ENCODE measurements around the gene GLCCI1. TPM values are rescaled to one million over a fixed set of nuclear protein-coding genes. Genes with fewer than 3 reads are reported as not detected.

GLCCI1 gene
- polyA plus RNA-seq, 2 donors: 1.4 to 2.2 TPM

DNA sequence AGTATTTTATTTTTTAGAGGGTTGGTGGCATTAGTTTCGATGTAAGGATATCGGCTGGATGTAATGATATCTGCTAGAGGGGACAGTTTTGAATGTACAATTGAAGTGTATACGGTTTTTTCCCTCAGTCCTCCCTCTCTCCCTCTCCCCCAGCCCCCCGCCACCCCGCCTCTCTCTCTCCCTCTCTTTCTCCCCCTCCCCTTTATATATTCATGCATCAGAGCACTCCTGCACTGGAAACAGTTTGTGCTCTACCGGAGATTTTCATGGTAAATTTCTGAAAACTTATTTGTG lies 1.6 kb downstream of the GLCCI1 start:
- H3K27me3 ChIP-seq (ENCODE audit: control insufficient read depth in 1 of 2, insufficient read depth in 2 of 2, low read length in 2 of 2): no peaks in the 10 kb centered on the region
- peak overlapping the region; percentile 82 to 95 for H3K4me3 ChIP-seq (ENCODE audit: low read depth in 1 of 2, low read length in 2 of 2)
- peak overlapping the region in 1 of 2 donors; percentile 98 for H3K27ac ChIP-seq (ENCODE audit: low read depth in 2 of 2, low read length in 1 of 2)
- H3K36me3 ChIP-seq (ENCODE audit: control insufficient read depth in 2 of 2, insufficient read depth in 2 of 2, low read length in 1 of 2): no peaks in the 10 kb centered on the region
- H3K9me3 ChIP-seq (ENCODE audit: control insufficient read depth in 2 of 2, insufficient read depth in 1 of 2, low read depth in 1 of 2, low read length in 1 of 2): no peaks in the 10 kb centered on the region
- no peaks in the 10 kb centered on the region for H3K4me1 ChIP-seq (ENCODE audit: control insufficient read depth in 2 of 2, insufficient read depth in 2 of 2, low read length in 1 of 2)
- WGBS, 2 donors: 2 to 3% methylated on average over 6 of the region's 6 CpGs

DNA sequence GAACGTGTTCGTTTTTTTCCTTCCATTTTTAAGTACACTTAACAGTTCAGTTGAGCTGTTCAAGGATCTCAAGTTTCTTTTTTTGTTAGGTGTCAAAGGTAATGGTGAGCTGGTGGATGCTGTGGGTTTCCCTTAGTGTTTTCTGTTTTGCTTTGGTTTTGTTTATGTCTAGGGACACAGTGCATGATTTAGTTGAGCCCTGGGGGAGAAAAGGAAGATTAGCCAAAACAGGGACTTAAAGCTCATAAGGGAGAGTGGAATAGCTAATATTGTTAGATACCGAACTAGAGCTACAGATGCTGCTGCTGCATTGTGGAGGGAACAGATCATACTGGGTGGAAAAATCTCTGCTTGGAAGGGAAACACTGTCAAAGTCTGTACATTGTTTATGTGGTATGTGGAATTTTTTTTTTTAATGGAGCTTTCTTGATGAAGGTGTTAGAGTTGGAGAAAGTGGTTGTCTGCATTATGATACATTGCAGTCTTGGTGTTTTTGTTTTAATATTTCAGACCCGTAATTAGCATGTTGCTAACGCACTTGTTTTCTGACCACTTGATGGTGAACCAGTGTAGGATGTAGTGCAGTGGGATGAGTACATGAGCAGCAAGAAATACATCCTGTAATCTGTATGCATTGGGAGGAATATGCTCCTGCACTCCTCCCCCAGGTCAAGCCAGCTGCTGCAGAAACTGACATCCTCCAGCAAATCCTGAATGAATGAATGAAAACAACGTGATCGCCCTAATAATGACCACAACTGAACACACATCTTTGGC lies 2.1 kb downstream of the GLCCI1 start:
- Histone ChIP-seq H3K36me3 (ENCODE audit: control insufficient read depth in 2 of 2, insufficient read depth in 2 of 2, low read length in 1 of 2) (no peaks in the 10 kb centered on the region), H3K4me3 (ENCODE audit: low read depth in 1 of 2, low read length in 2 of 2) (peak overlapping the region in 1 of 2 donors; percentile 82), H3K27me3 (ENCODE audit: control insufficient read depth in 1 of 2, insufficient read depth in 2 of 2, low read length in 2 of 2) (no peaks in the 10 kb centered on the region), H3K9me3 (ENCODE audit: control insufficient read depth in 2 of 2, insufficient read depth in 1 of 2, low read depth in 1 of 2, low read length in 1 of 2) (no peaks in the 10 kb centered on the region), H3K4me1 (ENCODE audit: control insufficient read depth in 2 of 2, insufficient read depth in 2 of 2, low read length in 1 of 2) (no peaks in the 10 kb centered on the region), H3K27ac (ENCODE audit: low read depth in 2 of 2, low read length in 1 of 2) (no peak overlapping the region)
- WGBS, 2 donors: 16 to 19% methylated on average over 7 of the region's 7 CpGs

DNA sequence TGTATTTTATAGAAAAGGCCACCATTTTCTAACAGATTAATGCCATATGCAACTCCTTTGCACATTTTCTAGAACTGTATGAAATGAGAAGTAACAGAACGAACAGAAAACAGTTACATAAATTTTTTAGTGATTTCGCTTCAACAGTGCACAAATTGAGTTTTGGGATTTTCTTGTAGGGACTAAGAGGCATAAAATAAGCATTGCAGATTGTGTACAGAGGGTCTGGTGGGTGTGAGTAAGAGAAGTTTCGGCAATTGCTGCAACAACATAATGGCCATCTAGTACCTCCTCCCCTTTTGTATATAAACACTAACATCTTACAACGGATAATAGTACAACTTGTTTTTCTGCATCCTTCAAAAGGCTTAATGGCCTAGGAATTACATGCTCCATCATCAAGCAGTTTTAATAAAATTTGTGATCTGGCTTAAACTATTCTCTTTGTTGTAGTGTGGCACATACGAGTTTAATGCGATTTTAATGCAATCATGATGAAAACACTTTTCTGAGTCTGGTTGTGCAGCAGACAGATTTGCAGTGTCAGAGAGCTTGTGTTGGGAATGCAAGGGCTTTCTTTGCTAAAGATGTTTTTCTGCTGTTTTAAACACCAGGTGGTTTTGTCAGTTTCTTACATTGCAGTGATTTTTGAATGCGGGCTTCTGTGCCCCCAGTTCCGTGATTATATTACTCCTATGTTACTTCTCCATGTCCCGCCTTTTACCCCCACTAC lies 2.9 kb downstream of the GLCCI1 start:
- H3K4me3 ChIP-seq (ENCODE audit: low read depth in 1 of 2, low read length in 2 of 2): peak overlapping the region in 1 of 2 donors; percentile 15
- H3K4me1 ChIP-seq (ENCODE audit: control insufficient read depth in 2 of 2, insufficient read depth in 2 of 2, low read length in 1 of 2): no peaks in the 10 kb centered on the region
- H3K9me3 ChIP-seq (ENCODE audit: control insufficient read depth in 2 of 2, insufficient read depth in 1 of 2, low read depth in 1 of 2, low read length in 1 of 2): no peaks in the 10 kb centered on the region
- H3K36me3 ChIP-seq (ENCODE audit: control insufficient read depth in 2 of 2, insufficient read depth in 2 of 2, low read length in 1 of 2): no peaks in the 10 kb centered on the region
- no peak overlapping the region for H3K27ac ChIP-seq (ENCODE audit: low read depth in 2 of 2, low read length in 1 of 2)
- 81 to 84% methylated on average over 9 of the region's 9 CpGs for WGBS, 2 donors
- no peaks in the 10 kb centered on the region for H3K27me3 ChIP-seq (ENCODE audit: control insufficient read depth in 1 of 2, insufficient read depth in 2 of 2, low read length in 2 of 2)

DNA sequence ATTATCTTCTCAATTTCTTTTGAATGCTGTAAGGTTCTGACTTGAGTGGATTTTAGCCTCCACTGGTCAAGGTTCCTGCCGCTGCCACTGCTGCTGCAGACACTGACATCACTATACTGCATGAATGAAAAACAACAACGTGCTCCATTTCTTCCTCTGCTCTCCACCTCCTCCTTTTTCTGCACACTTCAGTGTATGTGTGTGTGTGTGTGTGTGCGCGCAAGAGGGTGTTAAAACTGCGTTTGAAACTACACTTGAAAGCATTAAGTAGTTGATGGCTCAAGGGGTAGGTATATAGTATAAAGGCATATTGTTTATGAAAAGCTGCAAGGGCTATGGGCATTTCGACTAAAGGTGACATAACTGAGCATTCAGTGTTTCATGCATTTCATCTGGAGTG lies 3.5 kb downstream of the GLCCI1 start:
- Histone ChIP-seq H3K9me3 (ENCODE audit: control insufficient read depth in 2 of 2, insufficient read depth in 1 of 2, low read depth in 1 of 2, low read length in 1 of 2) (no peaks in the 10 kb centered on the region), H3K27ac (ENCODE audit: low read depth in 2 of 2, low read length in 1 of 2) (no peak overlapping the region), H3K27me3 (ENCODE audit: control insufficient read depth in 1 of 2, insufficient read depth in 2 of 2, low read length in 2 of 2) (no peaks in the 10 kb centered on the region), H3K36me3 (ENCODE audit: control insufficient read depth in 2 of 2, insufficient read depth in 2 of 2, low read length in 1 of 2) (no peaks in the 10 kb centered on the region), H3K4me3 (ENCODE audit: low read depth in 1 of 2, low read length in 2 of 2) (no peak overlapping the region), H3K4me1 (ENCODE audit: control insufficient read depth in 2 of 2, insufficient read depth in 2 of 2, low read length in 1 of 2) (no peaks in the 10 kb centered on the region)
- WGBS, 2 donors: 67 to 70% methylated on average over 6 of the region's 6 CpGs

DNA sequence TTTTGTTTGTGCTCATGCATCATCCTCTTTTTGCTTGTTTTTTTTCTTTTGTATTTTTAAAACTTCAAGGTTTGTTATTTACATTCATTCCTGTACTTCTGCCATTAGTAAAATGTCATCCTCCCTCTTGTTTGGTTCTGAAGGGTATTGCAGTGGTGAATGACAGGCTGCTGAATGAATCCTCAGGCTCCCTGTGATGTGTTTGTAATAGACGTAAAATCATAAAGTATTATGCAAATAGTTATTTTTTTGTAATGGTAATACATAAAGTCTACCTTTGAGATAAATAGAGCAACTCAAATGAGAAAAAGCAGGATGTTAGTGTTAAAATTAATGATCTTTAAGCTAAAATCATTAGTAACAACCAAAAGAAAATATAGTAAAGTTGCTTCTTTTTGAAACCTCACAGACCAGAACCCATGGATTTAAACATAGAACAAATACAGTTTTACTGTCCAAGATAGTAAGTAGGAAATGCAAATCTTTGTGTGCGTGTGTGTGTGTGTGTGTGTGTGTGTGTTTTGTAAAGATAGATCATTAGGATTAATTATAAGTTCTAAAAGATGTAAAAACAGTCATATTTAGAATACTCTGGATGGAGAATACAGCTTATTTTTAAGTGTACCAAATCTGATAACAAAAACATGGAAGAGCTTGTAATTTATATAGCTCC lies 4.5 kb downstream of the GLCCI1 start:
- WGBS, 2 donors: 74% methylated on average over 2 of the region's 2 CpGs
- Histone ChIP-seq H3K36me3 (ENCODE audit: control insufficient read depth in 2 of 2, insufficient read depth in 2 of 2, low read length in 1 of 2) (no peaks in the 10 kb centered on the region), H3K9me3 (ENCODE audit: control insufficient read depth in 2 of 2, insufficient read depth in 1 of 2, low read depth in 1 of 2, low read length in 1 of 2) (no peaks in the 10 kb centered on the region), H3K27me3 (ENCODE audit: control insufficient read depth in 1 of 2, insufficient read depth in 2 of 2, low read length in 2 of 2) (no peaks in the 10 kb centered on the region), H3K4me1 (ENCODE audit: control insufficient read depth in 2 of 2, insufficient read depth in 2 of 2, low read length in 1 of 2) (no peaks in the 10 kb centered on the region), H3K27ac (ENCODE audit: low read depth in 2 of 2, low read length in 1 of 2) (no peak overlapping the region), H3K4me3 (ENCODE audit: low read depth in 1 of 2, low read length in 2 of 2) (no peak overlapping the region)

DNA sequence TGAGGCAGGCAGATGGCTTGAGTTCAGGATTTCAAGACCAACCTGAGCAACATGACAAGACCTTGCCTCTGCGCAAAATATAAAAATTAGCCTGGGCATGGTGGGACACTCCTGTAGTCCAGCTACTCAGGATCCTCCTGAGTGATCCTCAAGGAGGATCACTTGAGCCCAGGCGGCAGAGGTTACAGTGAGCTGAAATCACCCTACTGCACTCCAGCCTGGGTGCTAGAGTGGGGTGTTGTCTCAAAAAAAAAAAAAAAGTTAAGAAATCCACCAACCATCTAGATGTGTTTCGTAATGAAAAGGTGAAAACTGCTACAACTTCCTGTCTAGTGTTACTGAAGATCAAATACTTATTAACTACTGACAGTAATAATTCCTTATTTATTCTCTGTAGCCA lies 8.1 kb downstream of the GLCCI1 start:
- Histone ChIP-seq H3K4me3 (ENCODE audit: low read depth in 1 of 2, low read length in 2 of 2) (no peak overlapping the region), H3K9me3 (ENCODE audit: control insufficient read depth in 2 of 2, insufficient read depth in 1 of 2, low read depth in 1 of 2, low read length in 1 of 2) (no peaks in the 10 kb centered on the region), H3K36me3 (ENCODE audit: control insufficient read depth in 2 of 2, insufficient read depth in 2 of 2, low read length in 1 of 2) (no peaks in the 10 kb centered on the region), H3K27ac (ENCODE audit: low read depth in 2 of 2, low read length in 1 of 2) (no peak overlapping the region), H3K4me1 (ENCODE audit: control insufficient read depth in 2 of 2, insufficient read depth in 2 of 2, low read length in 1 of 2) (no peaks in the 10 kb centered on the region), H3K27me3 (ENCODE audit: control insufficient read depth in 1 of 2, insufficient read depth in 2 of 2, low read length in 2 of 2) (no peaks in the 10 kb centered on the region)
- WGBS, 2 donors: 88 to 91% methylated on average over 3 of the region's 3 CpGs

DNA sequence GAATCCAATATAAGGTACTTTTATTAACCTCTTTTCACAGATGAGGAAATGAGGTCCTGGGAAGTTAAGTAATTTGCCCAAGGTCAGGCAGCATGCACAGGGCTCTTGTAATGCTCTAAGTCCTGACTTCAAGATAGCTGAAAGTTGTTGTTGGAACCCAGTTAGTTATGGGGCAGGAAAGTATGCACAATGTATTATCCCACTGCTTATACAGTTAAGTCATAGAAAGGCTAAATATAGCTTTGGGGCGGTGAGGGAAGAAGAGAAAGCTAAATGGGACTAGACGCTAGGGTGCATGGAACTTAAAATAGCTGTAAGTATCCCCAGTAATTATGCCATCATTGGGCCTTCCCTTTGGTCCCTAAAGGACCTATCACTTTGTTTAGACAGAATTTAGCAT lies 9.2 kb downstream of the GLCCI1 start:
- no peaks in the 10 kb centered on the region for H3K9me3 ChIP-seq (ENCODE audit: control insufficient read depth in 2 of 2, insufficient read depth in 1 of 2, low read depth in 1 of 2, low read length in 1 of 2)
- H3K4me1 ChIP-seq (ENCODE audit: control insufficient read depth in 2 of 2, insufficient read depth in 2 of 2, low read length in 1 of 2): no peaks in the 10 kb centered on the region
- H3K36me3 ChIP-seq (ENCODE audit: control insufficient read depth in 2 of 2, insufficient read depth in 2 of 2, low read length in 1 of 2): no peaks in the 10 kb centered on the region
- 67 to 78% methylated on average over 2 of the region's 2 CpGs for WGBS, 2 donors
- no peaks in the 10 kb centered on the region for H3K27me3 ChIP-seq (ENCODE audit: control insufficient read depth in 1 of 2, insufficient read depth in 2 of 2, low read length in 2 of 2)
- H3K27ac ChIP-seq (ENCODE audit: low read depth in 2 of 2, low read length in 1 of 2): no peak overlapping the region
- no peak overlapping the region for H3K4me3 ChIP-seq (ENCODE audit: low read depth in 1 of 2, low read length in 2 of 2)

DNA sequence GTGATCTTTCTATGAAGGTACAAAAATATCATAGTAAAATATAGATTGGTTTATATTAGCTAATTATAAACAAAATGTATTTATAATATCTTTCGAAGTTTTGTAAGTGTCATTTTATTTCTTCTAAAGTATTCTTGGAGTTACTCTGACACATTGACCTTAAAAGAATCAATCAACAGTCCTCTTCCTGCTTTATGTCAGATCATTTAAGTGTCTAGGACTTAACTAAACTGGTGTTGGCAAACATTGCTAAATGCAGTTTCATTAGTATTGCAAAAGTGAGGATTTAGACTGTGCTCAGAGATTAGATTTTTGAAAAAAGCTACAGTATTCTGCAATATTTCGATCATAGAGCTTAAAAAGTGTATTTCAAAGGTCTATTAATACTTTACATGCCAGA lies 10.3 kb downstream of the GLCCI1 start:
- no peak overlapping the region for H3K27ac ChIP-seq (ENCODE audit: low read depth in 2 of 2, low read length in 1 of 2)
- 58 to 86% methylated on average over 2 of the region's 2 CpGs for WGBS, 2 donors
- no peaks in the 10 kb centered on the region for H3K36me3 ChIP-seq (ENCODE audit: control insufficient read depth in 2 of 2, insufficient read depth in 2 of 2, low read length in 1 of 2)
- H3K9me3 ChIP-seq (ENCODE audit: control insufficient read depth in 2 of 2, insufficient read depth in 1 of 2, low read depth in 1 of 2, low read length in 1 of 2): no peaks in the 10 kb centered on the region
- H3K27me3 ChIP-seq (ENCODE audit: control insufficient read depth in 1 of 2, insufficient read depth in 2 of 2, low read length in 2 of 2): no peaks in the 10 kb centered on the region
- H3K4me1 ChIP-seq (ENCODE audit: control insufficient read depth in 2 of 2, insufficient read depth in 2 of 2, low read length in 1 of 2): no peaks in the 10 kb centered on the region
- H3K4me3 ChIP-seq (ENCODE audit: low read depth in 1 of 2, low read length in 2 of 2): no peak overlapping the region

DNA sequence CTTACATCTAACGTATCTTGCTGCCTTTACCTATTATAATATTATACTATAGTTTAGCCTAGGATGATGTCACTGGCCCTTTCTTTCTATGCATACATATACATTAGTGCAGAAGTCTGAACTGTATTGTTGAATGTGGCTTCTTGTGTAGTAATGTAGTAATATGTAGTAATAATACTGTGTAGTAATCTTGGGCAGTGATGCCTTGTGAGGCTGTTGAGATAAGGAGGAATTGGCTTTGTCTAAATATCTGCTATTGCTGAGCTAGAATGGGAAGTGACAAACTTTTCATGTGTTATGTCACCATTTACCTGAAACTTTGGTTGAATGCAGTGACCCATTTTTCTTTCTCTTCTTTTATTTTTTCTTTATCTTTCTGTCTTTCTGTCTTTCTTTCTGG lies 11.0 kb downstream of the GLCCI1 start:
- Histone ChIP-seq H3K9me3 (ENCODE audit: control insufficient read depth in 2 of 2, insufficient read depth in 1 of 2, low read depth in 1 of 2, low read length in 1 of 2) (no peaks in the 10 kb centered on the region), H3K4me1 (ENCODE audit: control insufficient read depth in 2 of 2, insufficient read depth in 2 of 2, low read length in 1 of 2) (no peaks in the 10 kb centered on the region), H3K27me3 (ENCODE audit: control insufficient read depth in 1 of 2, insufficient read depth in 2 of 2, low read length in 2 of 2) (no peaks in the 10 kb centered on the region), H3K4me3 (ENCODE audit: low read depth in 1 of 2, low read length in 2 of 2) (no peak overlapping the region), H3K36me3 (ENCODE audit: control insufficient read depth in 2 of 2, insufficient read depth in 2 of 2, low read length in 1 of 2) (no peaks in the 10 kb centered on the region), H3K27ac (ENCODE audit: low read depth in 2 of 2, low read length in 1 of 2) (no peak overlapping the region)
- 92 to 96% methylated on average over 1 of the region's 1 CpG for WGBS, 2 donors
